ENCODE results near the gene MKRN1.

Gene MKRN1

GRCh38 chr7:140479062-140479738, at the start of gene MKRN1:
Gene MKRN1 (minus strand): TSS chr7:140479505. CDS start chr7:140479344, 161 bp downstream.
- POLR2A ChIA-PET, result interaction anchor here (0.6 to 1.2 kb wide), 2 partner anchors 13 to 81 kb away, joined by 3 read pairs; partner anchors contain the start of gene SLC37A3
- no peak for TF ChIP-seq CTCF (IDR thresholded peaks at IDR 0.05; ENCODE audit: insufficient read depth, low read length, missing control alignments)
- H3K4me3 ChIP-seq (ENCODE audit: low read depth, low read length), result peak within 1 kb of the TSS; percentile 81
- CTCF ChIA-PET, result interaction anchor here (0.8 to 5.0 kb wide), 6 partner anchors 9 to 174 kb away, joined by 3 to 37 read pairs (median 5); no protein-coding TSS in a partner anchor
- DNase-seq (ENCODE audit: low read depth, low spot score), result peak; percentile 47

GRCh38 chr7:140526787-140527664, 47.7 kb upstream of the MKRN1 start:
- TF ChIP-seq CTCF (IDR thresholded peaks at IDR 0.05; ENCODE audit: insufficient read depth, low read length, missing control alignments), result no peak
- H3K4me3 ChIP-seq (ENCODE audit: low read depth, low read length), result no peak overlapping the region
- POLR2A ChIA-PET, result interaction anchor here (1.1 kb wide), 1 partner anchor 28 kb away, joined by 5 read pairs; no protein-coding TSS in a partner anchor
- CTCF ChIA-PET, result interaction anchor here (1.0 to 4.3 kb wide), 3 partner anchors 10 to 126 kb away, joined by 3 to 29 read pairs (median 12); no protein-coding TSS in a partner anchor
- DNase-seq (ENCODE audit: low read depth, low spot score), result no peak

DNA sequence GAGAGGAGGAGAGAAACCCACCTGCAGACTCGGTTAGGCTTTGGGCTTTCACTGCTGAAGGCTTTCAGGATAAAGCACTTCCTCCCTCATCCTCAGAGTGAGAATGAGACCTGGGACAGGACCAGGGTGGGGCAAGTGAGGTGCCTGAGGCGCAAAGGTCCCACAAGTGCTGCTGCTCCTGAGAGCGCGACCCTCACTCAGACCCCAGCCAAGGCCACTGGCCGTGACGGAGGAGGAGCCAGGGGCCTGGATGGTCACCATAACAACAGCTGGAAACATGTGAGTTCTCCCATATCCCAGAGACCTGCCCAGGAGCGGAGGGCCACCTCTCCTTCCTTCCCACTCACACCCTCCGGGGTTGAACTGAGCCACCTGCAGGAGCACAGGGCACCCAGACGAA, 46.9 kb upstream of the MKRN1 start:
- ChIA-PET POLR2A (interaction anchor here (1.1 kb wide), 1 partner anchor 27 kb away, joined by 5 read pairs; no protein-coding TSS in a partner anchor), CTCF (interaction anchor here (1.0 to 4.3 kb wide), 3 partner anchors 9 to 127 kb away, joined by 3 to 29 read pairs (median 12); no protein-coding TSS in a partner anchor)
- H3K4me3 ChIP-seq (ENCODE audit: low read depth, low read length), result no peak overlapping the region
- no peak for TF ChIP-seq CTCF (IDR thresholded peaks at IDR 0.05; ENCODE audit: insufficient read depth, low read length, missing control alignments)
- no peak for DNase-seq (ENCODE audit: low read depth, low spot score)

DNA sequence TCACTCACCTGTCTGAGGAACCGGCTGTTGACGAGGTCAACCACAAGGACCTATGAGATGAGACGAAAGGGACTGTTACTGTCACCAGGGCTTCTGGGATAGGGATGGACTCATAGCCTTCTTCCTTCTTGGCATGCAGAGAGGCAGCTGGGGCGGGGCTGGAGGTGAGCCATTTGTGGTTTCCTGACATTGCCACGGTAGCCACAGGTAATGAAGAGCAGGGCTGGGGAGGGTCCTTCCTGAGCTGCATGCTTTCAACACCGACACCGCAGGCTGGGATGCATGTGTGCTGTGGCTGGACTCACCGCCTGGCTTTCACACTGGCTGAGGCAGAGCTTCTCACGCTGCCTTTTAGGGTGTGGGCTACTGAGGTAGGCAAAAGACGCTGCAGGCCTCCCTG, 46.4 kb upstream of the MKRN1 start:
- ChIA-PET POLR2A (no interaction called here), CTCF (interaction anchor here (2.3 to 4.3 kb wide), 2 partner anchors 9 to 128 kb away, joined by 12 to 29 read pairs; no protein-coding TSS in a partner anchor)
- no peak overlapping the region for H3K4me3 ChIP-seq (ENCODE audit: low read depth, low read length)
- no peak for TF ChIP-seq CTCF (IDR thresholded peaks at IDR 0.05; ENCODE audit: insufficient read depth, low read length, missing control alignments)
- DNase-seq (ENCODE audit: low read depth, low spot score), result no peak

DNA sequence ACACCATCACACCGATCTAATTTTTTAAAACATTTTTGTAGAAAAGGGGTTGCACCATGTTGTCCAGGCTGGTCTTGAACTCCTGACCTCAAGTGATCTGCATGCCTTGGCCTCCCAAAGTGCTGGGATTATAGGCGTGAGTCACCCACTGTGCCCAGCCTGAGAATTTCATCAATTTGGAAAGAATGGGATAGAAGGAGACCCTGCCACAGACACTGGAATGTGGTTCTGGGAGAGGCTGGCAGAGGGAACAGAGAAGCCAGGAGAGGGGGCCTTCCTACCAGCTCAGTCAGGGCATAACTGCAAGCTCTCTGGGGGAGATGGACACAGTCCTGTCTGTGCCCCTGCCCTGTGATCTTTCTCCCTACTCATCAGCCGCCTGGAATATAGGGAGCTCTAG, 42.1 kb upstream of the MKRN1 start:
- TF ChIP-seq CTCF (IDR thresholded peaks at IDR 0.05; ENCODE audit: insufficient read depth, low read length, missing control alignments), result no peak
- no peak for DNase-seq (ENCODE audit: low read depth, low spot score)
- POLR2A ChIA-PET, result no interaction called here
- CTCF ChIA-PET, result interaction anchor here (2.5 to 9.2 kb wide), 2 partner anchors 16 to 129 kb away, joined by 7 to 309 read pairs; no protein-coding TSS in a partner anchor
- no peak overlapping the region for H3K4me3 ChIP-seq (ENCODE audit: low read depth, low read length)
